ENCODE results near the gene ANKMY1. TPM values are rescaled to one million over a fixed set of nuclear protein-coding genes. Genes with fewer than 3 reads are reported as not detected.
"Not testable (repeated sequence)": the region's sequence is repeated elsewhere in the genome, so short reads cannot be mapped to it uniquely, and the experiment has no call there.

The ANKMY1 gene
- total and polyA plus RNA-seq, 9 donors: 5.2 to 10.8 (median 7.7) TPM

- Histone ChIP-seq H3K4me3 (ENCODE audit: low read length) (no peak overlapping the region), H3K4me1 (ENCODE audit: control insufficient read depth, insufficient read depth, low read length) (no peaks in the 10 kb centered on the region), H3K36me3 (ENCODE audit: control insufficient read depth, insufficient read depth, low read length) (peaks cover 18% of the 10 kb centered on the region), H3K27me3 (ENCODE audit: control insufficient read depth, insufficient read depth, low read length) (no peaks in the 10 kb centered on the region), H3K27ac (ENCODE audit: low read length) (no peak overlapping the region), H3K9me3 (replicated peaks; ENCODE audit: control insufficient read depth, low read depth, low read length) (peaks cover 29% of the 10 kb centered on the region)
- 92% methylated on average over 12 of the region's 13 CpGs for WGBS (ENCODE audit: insufficient coverage)
- DNase-seq: no peak
Observed at GRCh38 chr2:240528406-240529040, 29.3 kb downstream of the ANKMY1 start.

DNA sequence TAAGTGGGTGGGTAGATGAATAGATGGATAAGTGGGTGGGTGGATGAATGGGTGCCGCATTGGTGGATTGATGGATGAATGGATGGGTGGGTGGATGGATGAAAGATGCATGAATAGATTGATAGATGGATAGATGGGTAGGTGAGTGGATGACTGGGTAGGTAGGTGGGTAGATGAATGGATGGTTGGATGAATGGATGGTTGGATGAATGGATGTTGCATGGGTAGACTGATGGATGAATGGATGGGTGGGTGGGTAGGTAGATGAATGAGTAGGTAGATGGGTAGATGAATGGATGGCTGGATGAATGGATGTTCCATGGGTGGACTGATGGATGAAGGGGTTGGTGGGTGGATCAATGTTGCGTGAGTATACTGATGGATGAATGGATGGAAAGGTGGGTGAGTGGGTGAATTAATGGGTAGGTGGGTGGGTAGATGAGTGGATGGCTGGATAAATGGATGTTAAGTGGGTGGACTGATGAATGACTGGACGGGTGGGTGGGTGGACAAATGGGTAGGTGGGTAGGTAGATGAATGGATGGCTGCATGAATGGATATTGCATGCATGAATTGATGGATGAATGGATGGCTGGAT is 30.5 kb downstream of the ANKMY1 start:
- no peak for DNase-seq
- Histone ChIP-seq H3K4me3 (ENCODE audit: low read length) (no peak overlapping the region), H3K27me3 (ENCODE audit: control insufficient read depth, insufficient read depth, low read length) (no peaks in the 10 kb centered on the region), H3K36me3 (ENCODE audit: control insufficient read depth, insufficient read depth, low read length) (peaks cover 26% of the 10 kb centered on the region), H3K27ac (ENCODE audit: low read length) (no peak overlapping the region), H3K9me3 (replicated peaks; ENCODE audit: control insufficient read depth, low read depth, low read length) (peaks cover 23% of the 10 kb centered on the region), H3K4me1 (ENCODE audit: control insufficient read depth, insufficient read depth, low read length) (no peaks in the 10 kb centered on the region)
- WGBS (ENCODE audit: insufficient coverage): 86% methylated on average over 3 of the region's 3 CpGs

DNA sequence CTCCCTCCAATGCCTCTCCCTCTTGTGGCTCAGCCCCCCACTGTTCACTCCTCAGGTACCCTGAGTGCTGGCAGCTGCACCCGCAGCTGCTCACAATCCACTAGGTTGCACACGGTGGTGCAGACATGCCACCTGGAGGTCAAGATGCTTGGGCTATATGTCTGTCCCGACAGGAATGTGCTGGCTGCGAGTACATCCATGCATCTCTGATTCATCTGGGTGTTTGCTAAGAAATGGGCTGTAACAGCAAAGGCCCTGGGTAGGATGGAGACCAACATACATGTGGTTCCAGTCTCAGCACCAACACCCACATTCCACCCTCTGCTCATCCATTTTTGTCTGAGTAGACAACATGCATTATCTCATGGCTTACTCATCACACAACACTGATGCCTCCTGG is 31.3 kb downstream of the ANKMY1 start:
- no peaks in the 10 kb centered on the region for H3K27me3 ChIP-seq (ENCODE audit: control insufficient read depth, insufficient read depth, low read length)
- H3K4me1 ChIP-seq (ENCODE audit: control insufficient read depth, insufficient read depth, low read length): no peaks in the 10 kb centered on the region
- no peak for DNase-seq
- no peak overlapping the region for H3K27ac ChIP-seq (ENCODE audit: low read length)
- no peak overlapping the region for H3K4me3 ChIP-seq (ENCODE audit: low read length)
- peaks cover 27% of the 10 kb centered on the region for H3K36me3 ChIP-seq (ENCODE audit: control insufficient read depth, insufficient read depth, low read length)
- peaks cover 16% of the 10 kb centered on the region for H3K9me3 ChIP-seq (replicated peaks; ENCODE audit: control insufficient read depth, low read depth, low read length)
- 84% methylated on average over 4 of the region's 4 CpGs for WGBS (ENCODE audit: insufficient coverage)

- no peak for DNase-seq
- WGBS (ENCODE audit: insufficient coverage): 98% methylated on average over 5 of the region's 6 CpGs
- Histone ChIP-seq H3K9me3 (replicated peaks; ENCODE audit: control insufficient read depth, low read depth, low read length) (peaks cover 11% of the 10 kb centered on the region), H3K4me3 (ENCODE audit: low read length) (no peak overlapping the region), H3K27ac (ENCODE audit: low read length) (no peak overlapping the region), H3K27me3 (ENCODE audit: control insufficient read depth, insufficient read depth, low read length) (peaks cover 1% of the 10 kb centered on the region), H3K4me1 (ENCODE audit: control insufficient read depth, insufficient read depth, low read length) (no peaks in the 10 kb centered on the region), H3K36me3 (ENCODE audit: control insufficient read depth, insufficient read depth, low read length) (peaks cover 27% of the 10 kb centered on the region)
Observed at GRCh38 chr2:240525802-240526201, 32.0 kb downstream of the ANKMY1 start.

DNA sequence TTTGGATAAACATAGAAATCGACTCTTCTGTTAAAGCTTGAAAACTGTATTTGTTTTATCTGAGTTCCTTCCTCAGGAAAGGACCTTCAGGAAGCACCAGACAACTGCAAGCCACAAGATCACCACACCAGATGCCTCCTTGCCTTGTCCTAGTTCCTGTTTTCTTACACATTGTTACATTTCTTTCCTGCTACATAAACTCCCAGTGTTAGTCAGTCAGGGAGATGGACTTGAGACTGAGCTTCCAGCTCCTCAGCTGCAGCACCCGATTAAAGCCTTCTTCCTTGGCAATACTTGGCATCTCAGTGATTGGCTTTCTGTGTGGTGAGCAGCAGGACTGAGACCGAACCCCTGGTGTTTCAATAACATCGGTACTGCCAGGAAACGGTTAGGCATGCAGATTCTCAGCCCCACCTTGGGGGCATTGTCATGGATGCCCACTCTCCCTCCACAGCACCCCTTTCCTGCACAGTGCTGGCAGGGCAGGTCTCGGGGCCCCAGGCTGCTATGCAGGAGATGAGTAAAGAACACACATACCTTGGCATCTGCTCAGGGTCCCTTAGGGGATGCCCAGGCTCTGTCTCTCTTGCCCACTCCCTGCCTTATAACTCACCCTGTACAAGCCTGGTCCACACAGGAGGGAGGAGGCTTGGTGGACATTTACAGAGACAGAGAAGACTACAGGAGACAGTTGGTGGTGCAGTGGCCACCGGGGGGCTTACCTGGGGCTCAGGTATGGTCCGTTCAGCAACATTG is 32.6 kb downstream of the ANKMY1 start:
- H3K36me3 ChIP-seq (ENCODE audit: control insufficient read depth, insufficient read depth, low read length): peaks cover 27% of the 10 kb centered on the region

GRCh38 chr2:240523451-240524281 is 34.1 kb downstream of the ANKMY1 start:
- Histone ChIP-seq H3K36me3 (ENCODE audit: control insufficient read depth, insufficient read depth, low read length) (peaks cover 24% of the 10 kb centered on the region), H3K4me3 (ENCODE audit: low read length) (no peak overlapping the region), H3K9me3 (replicated peaks; ENCODE audit: control insufficient read depth, low read depth, low read length) (no peaks in the 10 kb centered on the region), H3K27ac (ENCODE audit: low read length) (no peak overlapping the region), H3K4me1 (ENCODE audit: control insufficient read depth, insufficient read depth, low read length) (peaks cover 11% of the 10 kb centered on the region), H3K27me3 (ENCODE audit: control insufficient read depth, insufficient read depth, low read length) (peaks cover 16% of the 10 kb centered on the region)
- 95% methylated on average over 29 of the region's 32 CpGs for WGBS (ENCODE audit: insufficient coverage)
- DNase-seq: no peak

More for the DNA sequence above, 32.6 kb downstream of the ANKMY1 start:
- no peak for DNase-seq
- WGBS (ENCODE audit: insufficient coverage): 77% methylated on average over 3 of the region's 8 CpGs
- peaks cover 8% of the 10 kb centered on the region for H3K27me3 ChIP-seq (ENCODE audit: control insufficient read depth, insufficient read depth, low read length)
- H3K27ac ChIP-seq (ENCODE audit: low read length): no peak overlapping the region
- H3K9me3 ChIP-seq (replicated peaks; ENCODE audit: control insufficient read depth, low read depth, low read length): peaks cover 6% of the 10 kb centered on the region
- H3K4me3 ChIP-seq (ENCODE audit: low read length): no peak overlapping the region
- H3K4me1 ChIP-seq (ENCODE audit: control insufficient read depth, insufficient read depth, low read length): peaks cover 4% of the 10 kb centered on the region

- DNase-seq: no peak
- Histone ChIP-seq H3K4me1 (ENCODE audit: control insufficient read depth, insufficient read depth, low read length) (peaks cover 11% of the 10 kb centered on the region), H3K36me3 (ENCODE audit: control insufficient read depth, insufficient read depth, low read length) (peaks cover 20% of the 10 kb centered on the region), H3K9me3 (replicated peaks; ENCODE audit: control insufficient read depth, low read depth, low read length) (no peaks in the 10 kb centered on the region), H3K4me3 (ENCODE audit: low read length) (no peak overlapping the region), H3K27me3 (ENCODE audit: control insufficient read depth, insufficient read depth, low read length) (peaks cover 16% of the 10 kb centered on the region), H3K27ac (ENCODE audit: low read length) (no peak overlapping the region)
- WGBS (ENCODE audit: insufficient coverage): 92% methylated on average over 8 of the region's 12 CpGs
Observed at GRCh38 chr2:240522406-240522805, 35.4 kb downstream of the ANKMY1 start.

GRCh38 chr2:240521885-240522284 is 35.9 kb downstream of the ANKMY1 start:
- H3K27me3 ChIP-seq (ENCODE audit: control insufficient read depth, insufficient read depth, low read length): peaks cover 16% of the 10 kb centered on the region
- not testable (repeated sequence) for DNase-seq; H3K9me3 ChIP-seq (replicated peaks; ENCODE audit: control insufficient read depth, low read depth, low read length); H3K27ac ChIP-seq (ENCODE audit: low read length); H3K4me3 ChIP-seq (ENCODE audit: low read length)
- H3K4me1 ChIP-seq (ENCODE audit: control insufficient read depth, insufficient read depth, low read length): peaks cover 11% of the 10 kb centered on the region
- WGBS (ENCODE audit: insufficient coverage): 89% methylated on average over 4 of the region's 5 CpGs
- H3K36me3 ChIP-seq (ENCODE audit: control insufficient read depth, insufficient read depth, low read length): peaks cover 20% of the 10 kb centered on the region

DNA sequence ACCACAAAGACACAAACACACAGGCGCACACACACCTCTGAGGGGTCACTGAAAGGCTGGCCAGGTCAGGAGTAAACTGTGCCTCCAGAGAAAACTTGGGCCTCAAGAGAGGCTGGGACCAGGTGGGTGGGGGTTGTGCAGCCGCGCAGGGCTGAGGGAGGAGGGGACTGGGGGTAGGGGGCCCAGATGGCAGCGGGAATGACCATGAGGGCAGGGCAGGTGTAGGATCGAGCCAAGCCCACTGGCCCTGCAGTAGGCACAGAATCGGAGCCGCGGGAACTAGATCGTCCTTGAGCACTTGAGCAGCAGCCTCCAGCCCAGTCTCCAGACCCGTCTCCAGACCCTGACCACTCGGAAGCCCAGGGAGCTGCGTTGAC is 36.8 kb downstream of the ANKMY1 start:
- peaks cover 19% of the 10 kb centered on the region for H3K36me3 ChIP-seq (ENCODE audit: control insufficient read depth, insufficient read depth, low read length)
- H3K27me3 ChIP-seq (ENCODE audit: control insufficient read depth, insufficient read depth, low read length): peaks cover 16% of the 10 kb centered on the region
- peaks cover 11% of the 10 kb centered on the region for H3K4me1 ChIP-seq (ENCODE audit: control insufficient read depth, insufficient read depth, low read length)
- no peak for DNase-seq
- H3K4me3 ChIP-seq (ENCODE audit: low read length): no peak overlapping the region
- WGBS (ENCODE audit: insufficient coverage): 81% methylated on average over 11 of the region's 12 CpGs
- no peaks in the 10 kb centered on the region for H3K9me3 ChIP-seq (replicated peaks; ENCODE audit: control insufficient read depth, low read depth, low read length)
- H3K27ac ChIP-seq (ENCODE audit: low read length): no peak overlapping the region
